Pancreas (tissue), 10 donors: Measurements from ENCODE around the gene CRHR1. TPM values are rescaled to one million over a fixed set of nuclear protein-coding genes. Genes with fewer than 3 reads are reported as not detected.
A peak's percentile ranks its signal among the peaks of the same experiment; 100 is the strongest.

ENCODE experiments used
- ATAC-seq, 4 donors: fragments of 200-7000 bp; cut with Tn5 transposase; one replicate each; pipeline versions ENCODE4 v1.8.0 to v1.9.1; 2020; ENCODE audit warnings: mild to moderate bottlenecking in 4 of 4, moderate library complexity in 4 of 4
- DNase-seq, 6 donors: peaks; one replicate each; pipeline ENCODE4 v3.0.0-alpha.2; 2020
- FAIRE-seq: peaks from 2 replicates; lab custom pipeline; 2012; peaks lifted over from hg19 to GRCh38; lab: Jason Lieb, UNC
- H3K27ac ChIP-seq, 4 donors: fragments of 200-600 bp; sonication (generic); 1 replicate in 3 of 4; 2 replicates in 1 of 4; pipeline versions ENCODE4 v1.5.0 to v1.8.0; 2020
- H3K27me3 ChIP-seq, 4 donors: fragments of 200-600 bp; one replicate each; pipeline ENCODE4 v1.8.0; 2021
- H3K36me3 ChIP-seq, 3 donors: fragments of 200-600 bp; sonication (generic) in 1 of 3; one replicate each; pipeline versions ENCODE4 v1.5.0 to v1.8.0; 2020 to 2021
- H3K4me1 ChIP-seq, 3 donors: fragments of 200-600 bp; one replicate each; pipeline ENCODE4 v1.8.0; 2021
- H3K4me3 ChIP-seq, 4 donors: fragments of 200-600 bp; sonication (generic) in 2 of 4; one replicate each; pipeline versions ENCODE4 v1.5.0 to v1.8.0; 2020 to 2021
- H3K9me3 ChIP-seq, 4 donors: fragments of 200-600 bp; one replicate each; pipeline ENCODE4 v1.8.0; 2021
- CTCF ChIP-seq, 4 donors: fragments of 200-600 bp; sonication (generic) in 3 of 4; IDR thresholded peaks; one replicate each; pipeline versions ENCODE4 v1.5.0 to v1.8.0; 2021; ENCODE audit warnings: antibody characterized with exemption in 4 of 4
- WGBS, 2 donors: extraction: QIAGEN DNeasy Blood & Tissue Kit; methylation state at CpG; one replicate each; pipeline ENCODE4 v1.1.7; 2013; 5-methylcytosine and 5-hydroxymethylcytosine counted together
- intact Hi-C, 3 donors: fragments of 100-400 bp; cut with DNase I; formaldehyde crosslinking; loops; one replicate each; pipeline versions ENCODE4 v1.11.1 to v1.14.2; 2022
- polyA plus RNA-seq, 2 donors: library from polyadenylated mRNA; stranded (reverse); fragments of 200-250 nt; gene quantifications; one replicate each; pipeline ENCODE4 v1.2.3, GENCODE V29; 2013
- total RNA-seq, 6 donors: library from RNA; stranded (reverse); fragmentation: NEBNext Ultra II Directional in 4 of 6; extraction: Animal tissue kit (Norgen Biotek cat#: 25700) in 4 of 6; gene quantifications; one replicate each; pipeline versions ENCODE4 v1.2.1 to v1.2.4, GENCODE V29; 2021 to 2023
- donor health status: healthy with polysubstance abuse.
- donor health status: DM: no; HTN: no; CAD: no; lungs with moderate emphysema.
- donor health status: DM: no; HTN: no; CAD: no.
- donor health status: control.
- donor health status: control.
- donor health status: Bipolar disorder and iron deficiency.
- donor health status: DM: yes; HTN: yes; CAD: no.
- donor health status: DM: no; HTN: no; CAD: no.
- donor health status: DM: no; HTN: no; CAD: no.
- donor health status: DM: yes; HTN: yes; CAD: no.

The CRHR1 gene
- total and polyA plus RNA-seq, 8 donors, result 0.13 to 0.31 TPM; not detected in 6

DNA sequence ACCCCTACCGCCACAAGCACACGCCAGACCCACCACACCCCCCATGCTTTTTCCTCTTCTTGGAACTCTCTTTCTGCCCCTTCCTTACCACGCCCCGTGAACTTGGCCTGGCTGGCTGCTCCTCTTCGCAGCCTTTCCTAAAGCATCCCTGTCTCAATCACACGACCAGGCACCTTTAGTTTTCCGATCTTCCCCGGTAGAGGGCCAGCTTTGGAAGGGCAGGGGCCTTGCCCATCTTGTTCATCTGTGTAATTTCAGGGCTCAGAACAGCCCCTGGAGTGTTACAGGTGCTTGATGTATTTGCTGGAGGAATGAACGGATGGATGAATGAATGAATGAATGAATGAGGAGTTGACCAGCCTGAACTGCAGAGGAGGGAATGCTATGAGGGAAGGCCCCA lies 64.3 kb downstream of the CRHR1 start:
- no peak for TF ChIP-seq CTCF (IDR thresholded peaks at IDR 0.05)
- H3K27me3 ChIP-seq, result no peaks in the 10 kb centered on the region
- H3K36me3 ChIP-seq, result no peaks in the 10 kb centered on the region
- no peak overlapping the region for H3K27ac ChIP-seq
- H3K4me1 ChIP-seq, result no peaks in the 10 kb centered on the region
- DNase-seq (peak in 1 of 6 donors; percentile 10), ATAC-seq (no peak), FAIRE-seq (no peak)
- no peak overlapping the region for H3K4me3 ChIP-seq
- no peaks in the 10 kb centered on the region for H3K9me3 ChIP-seq
- intact Hi-C loops, result no loop called here
- 87 to 89% methylated on average over 9 of the region's 9 CpGs for WGBS, 2 donors

DNA sequence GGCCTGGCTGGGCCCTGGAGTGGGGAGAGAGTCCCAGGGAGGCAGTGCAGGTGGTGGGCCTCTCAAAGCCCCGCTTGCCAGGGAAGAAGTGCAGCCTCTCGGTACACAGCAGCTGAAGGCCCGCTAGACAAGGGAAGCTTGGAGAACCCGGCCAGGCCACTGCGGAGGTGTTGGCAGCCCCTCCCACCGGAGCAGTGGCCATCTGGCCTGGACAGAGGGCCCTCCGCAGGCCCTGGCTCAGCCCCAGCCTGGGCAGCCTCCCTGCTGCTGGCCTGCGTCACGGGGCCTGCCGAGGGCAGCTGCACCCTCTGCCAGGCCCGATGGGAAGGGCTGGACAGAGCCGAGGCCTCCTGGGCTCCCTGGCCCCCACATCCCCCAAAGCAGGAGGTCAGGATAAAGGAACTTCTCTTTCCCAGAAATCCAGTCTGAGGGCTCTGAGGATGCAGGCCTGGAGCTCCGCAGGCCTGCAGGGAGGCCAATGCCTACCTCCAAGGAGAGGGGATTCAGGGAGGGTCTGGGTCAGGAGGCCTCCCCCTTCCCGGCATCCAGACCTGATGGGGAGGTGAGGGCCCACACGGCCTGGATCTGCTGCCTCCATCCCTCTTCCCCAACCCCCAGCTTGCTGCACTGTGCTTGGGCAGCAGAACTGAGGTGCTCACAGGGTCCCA lies 64.9 kb downstream of the CRHR1 start:
- no peak for TF ChIP-seq CTCF (IDR thresholded peaks at IDR 0.05)
- no peak overlapping the region for H3K27ac ChIP-seq
- 67% methylated on average over 9 to 15 of the region's 15 CpGs for WGBS, 2 donors
- ATAC-seq (no peak), FAIRE-seq (no peak), DNase-seq (peak in 2 of 6 donors; percentile 34 to 49)
- no peaks in the 10 kb centered on the region for H3K9me3 ChIP-seq
- no peaks in the 10 kb centered on the region for H3K27me3 ChIP-seq
- intact Hi-C loops, result no loop called here
- H3K4me3 ChIP-seq, result no peak overlapping the region
- H3K36me3 ChIP-seq, result no peaks in the 10 kb centered on the region
- no peaks in the 10 kb centered on the region for H3K4me1 ChIP-seq

- TF ChIP-seq CTCF (IDR thresholded peaks at IDR 0.05), result no peak
- H3K4me3 ChIP-seq, result no peak overlapping the region
- WGBS, 2 donors, result 71 to 74% methylated on average over 6 to 7 of the region's 7 CpGs
- no peak for FAIRE-seq
- ATAC-seq, result no peak
- DNase-seq, result peak in 2 of 6 donors; percentile 30 to 33
- H3K27me3 ChIP-seq, result no peaks in the 10 kb centered on the region
- no peak overlapping the region for H3K27ac ChIP-seq
- H3K9me3 ChIP-seq, result no peaks in the 10 kb centered on the region
- intact Hi-C loops, result no loop called here
- H3K36me3 ChIP-seq, result no peaks in the 10 kb centered on the region
- H3K4me1 ChIP-seq, result no peaks in the 10 kb centered on the region
These were observed 65.4 kb downstream of the CRHR1 start for GRCh38 chr17:45849536-45849990.

DNA sequence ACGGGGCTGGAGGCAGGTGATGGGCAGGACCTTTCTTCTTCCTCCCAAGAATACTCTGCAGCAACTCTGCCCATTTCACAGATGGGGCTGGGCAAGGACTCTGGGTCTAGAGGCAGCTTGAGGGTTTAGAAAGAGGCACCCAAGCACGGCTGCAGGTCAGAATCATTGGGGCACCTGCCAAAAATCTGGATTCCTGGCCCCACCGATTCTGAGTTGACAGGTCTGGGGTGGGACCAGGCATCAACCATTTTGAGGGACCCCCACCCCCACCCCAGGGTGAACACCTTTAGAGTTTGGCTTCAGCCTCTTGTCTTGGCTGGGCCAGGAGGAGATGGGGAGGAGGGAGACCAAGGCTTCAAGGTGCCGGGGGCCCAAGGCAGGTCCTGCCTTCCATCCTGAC lies 65.9 kb downstream of the CRHR1 start:
- intact Hi-C loops, result no loop called here
- TF ChIP-seq CTCF (IDR thresholded peaks at IDR 0.05), result no peak
- FAIRE-seq (no peak), DNase-seq (no peak), ATAC-seq (no peak)
- H3K4me1 ChIP-seq, result no peaks in the 10 kb centered on the region
- WGBS, 2 donors, result 73 to 87% methylated on average over 3 to 4 of the region's 4 CpGs
- H3K4me3 ChIP-seq, result no peak overlapping the region
- H3K27ac ChIP-seq, result no peak overlapping the region
- H3K9me3 ChIP-seq, result no peaks in the 10 kb centered on the region
- H3K36me3 ChIP-seq, result no peaks in the 10 kb centered on the region
- H3K27me3 ChIP-seq, result no peaks in the 10 kb centered on the region

- WGBS, 2 donors, result 76 to 85% methylated on average over 5 of the region's 5 CpGs
- ATAC-seq, result no peak
- Histone ChIP-seq H3K9me3 (no peaks in the 10 kb centered on the region), H3K27me3 (no peaks in the 10 kb centered on the region), H3K4me3 (no peak overlapping the region), H3K36me3 (no peaks in the 10 kb centered on the region), H3K4me1 (no peaks in the 10 kb centered on the region), H3K27ac (no peak overlapping the region)
- intact Hi-C loops, result no loop called here
- TF ChIP-seq CTCF (IDR thresholded peaks at IDR 0.05), result no peak
- FAIRE-seq, result no peak
- no peak for DNase-seq
These were observed 66.3 kb downstream of the CRHR1 start for GRCh38 chr17:45850468-45850867.
